Liver (tissue), 9 donors: ENCODE measurements around the gene CCDC9B. TPM values are rescaled to one million over a fixed set of nuclear protein-coding genes. Genes with fewer than 3 reads are reported as not detected.

Experiments used
- DNase-seq: peaks from one replicate; pipeline ENCODE4 v3.0.0-alpha.2; 2017; ENCODE audit warnings: low spot score
- H3K27ac ChIP-seq, 2 donors: one replicate each; pipeline ENCODE4 v1.7.0; 2013; ENCODE audit warnings: inconsistent platforms in 2 of 2, low read length in 2 of 2, control low read depth in 1 of 2, low read depth in 1 of 2, mild to moderate bottlenecking in 1 of 2
- H3K27me3 ChIP-seq, 4 donors: one replicate each; pipeline versions ENCODE4 v1.6.1 to v1.7.0; 2013; ENCODE audit warnings: low read length in 3 of 4, inconsistent platforms in 1 of 4, mild to moderate bottlenecking in 1 of 4, moderate library complexity in 1 of 4; ENCODE audit not compliant: control insufficient read depth in 4 of 4, insufficient read depth in 4 of 4
- H3K36me3 ChIP-seq, 4 donors: one replicate each; pipeline versions ENCODE4 v1.6.1 to v1.7.0; 2013; ENCODE audit warnings: low read length in 3 of 4, mild to moderate bottlenecking in 3 of 4, low read depth in 1 of 4, moderate library complexity in 1 of 4; ENCODE audit not compliant: control insufficient read depth in 4 of 4, insufficient read depth in 3 of 4
- H3K4me1 ChIP-seq, 4 donors: one replicate each; pipeline versions ENCODE4 v1.6.1 to v1.7.0; 2013; ENCODE audit warnings: low read length in 3 of 4, mild to moderate bottlenecking in 3 of 4, moderate library complexity in 1 of 4; ENCODE audit not compliant: control insufficient read depth in 4 of 4, insufficient read depth in 4 of 4
- H3K4me3 ChIP-seq, 3 donors: one replicate each; pipeline versions ENCODE4 v1.6.1 to v1.7.0; 2013; ENCODE audit warnings: low read length in 3 of 3, control low read depth in 1 of 3, low read depth in 1 of 3, mild to moderate bottlenecking in 1 of 3
- H3K9ac ChIP-seq, 2 donors: one replicate each; pipeline ENCODE4 v1.7.0; 2013; ENCODE audit warnings: low read length in 2 of 2, mild to moderate bottlenecking in 2 of 2, moderate library complexity in 2 of 2, control low read depth in 1 of 2, low read depth in 1 of 2
- H3K9me3 ChIP-seq, 4 donors: one replicate each; pipeline versions ENCODE4 v1.6.1 to v1.7.0; 2013; ENCODE audit warnings: low read length in 3 of 4; ENCODE audit not compliant: control insufficient read depth in 4 of 4
- EGR1 ChIP-seq, 2 donors: IDR thresholded peaks; 2 replicates each; pipeline ENCODE4 v1.6.1; 2016 to 2018; ENCODE audit warnings: antibody characterized with exemption in 2 of 2, low read depth in 2 of 2
- FOXA1 ChIP-seq: IDR thresholded peaks from 2 replicates; pipeline ENCODE4 v1.6.1; 2016; ENCODE audit warnings: antibody characterized with exemption
- FOXA2 ChIP-seq: IDR thresholded peaks from 2 replicates; pipeline ENCODE4 v1.6.1; 2016; ENCODE audit warnings: antibody characterized with exemption
- GABPA ChIP-seq, 2 donors: IDR thresholded peaks in 1 of 2; conservative IDR thresholded peaks in 1 of 2; 2 replicates each; pipeline ENCODE4 v1.6.1; 2016; ENCODE audit warnings: antibody characterized with exemption in 2 of 2, mild to moderate bottlenecking in 1 of 2, moderate library complexity in 1 of 2
- HNF4A ChIP-seq, 2 donors: conservative IDR thresholded peaks; 2 replicates each; pipeline ENCODE4 v1.6.1; 2016; ENCODE audit warnings: antibody characterized with exemption in 2 of 2, mild to moderate bottlenecking in 2 of 2
- HNF4G ChIP-seq: IDR thresholded peaks from 2 replicates; pipeline ENCODE4 v1.6.1; 2016; ENCODE audit warnings: antibody characterized with exemption
- JUND ChIP-seq, 2 donors: IDR thresholded peaks; 2 replicates each; pipeline ENCODE4 v1.6.1; 2016; ENCODE audit warnings: antibody characterized with exemption in 2 of 2
- NR2F2 ChIP-seq: IDR thresholded peaks from 2 replicates; pipeline ENCODE4 v1.6.1; 2016; ENCODE audit warnings: antibody characterized with exemption
- RAD21 ChIP-seq, 2 donors: IDR thresholded peaks; 2 replicates each; pipeline ENCODE4 v1.6.1; 2016; ENCODE audit warnings: antibody characterized with exemption in 2 of 2, mild to moderate bottlenecking in 2 of 2
- RXRA ChIP-seq, 2 donors: IDR thresholded peaks; 2 replicates each; pipeline ENCODE4 v1.6.1; 2017 to 2018; ENCODE audit warnings: antibody characterized with exemption in 2 of 2, mild to moderate bottlenecking in 1 of 2
- SP1 ChIP-seq: IDR thresholded peaks from 2 replicates; pipeline ENCODE4 v1.6.1; 2018; ENCODE audit warnings: antibody characterized with exemption, mild to moderate bottlenecking
- TAF1 ChIP-seq: conservative IDR thresholded peaks from 2 replicates; pipeline ENCODE4 v1.6.1; 2016; ENCODE audit warnings: antibody characterized with exemption, mild to moderate bottlenecking
- YY1 ChIP-seq: IDR thresholded peaks from 2 replicates; pipeline ENCODE4 v1.6.1; 2016; ENCODE audit warnings: antibody characterized with exemption, mild to moderate bottlenecking
- whole genome bisulfite sequencing: extraction: QIAGEN DNeasy Blood & Tissue Kit; methylation state at CpG from one replicate; pipeline ENCODE4 v1.1.7; 2013; 5-methylcytosine and 5-hydroxymethylcytosine counted together
- polyA plus RNA-seq, 2 donors: library from polyadenylated mRNA; stranded (reverse) in 1 of 2; unstranded in 1 of 2; fragments of 200-250 nt in 1 of 2; fragments of >200 nt in 1 of 2; fragmentation: Nextera tagmentation in 1 of 2; extraction: Ambion mirVana in 1 of 2; gene quantifications; one replicate each; pipeline versions ENCODE4 v1.2.1 to v1.2.3, GENCODE V29; 2013 to 2015
- total RNA-seq, 2 donors: library from RNA; depleted of rRNA; stranded (reverse); fragments of >200 nt; gene quantifications; one replicate each; pipeline ENCODE4 v1.2.3, GENCODE V29; 2014
- TF ChIP-seq, protein P1 (sequence below): fragments of 150-350 bp; IDR thresholded peaks from 2 replicates; pipeline ENCODE4 v1.5.1; 2017; ENCODE audit warnings: improper control_type of control experiment, low read depth, low read length; ENCODE audit not compliant: missing input control
- TF ChIP-seq, protein P2 (sequence below): IDR thresholded peaks from 2 replicates; pipeline ENCODE4 v1.6.1; 2016; ENCODE audit warnings: antibody characterized with exemption
- TF ChIP-seq, protein P3 (sequence below): IDR thresholded peaks from 2 replicates; pipeline ENCODE4 v1.6.1; 2016; ENCODE audit warnings: antibody characterized with exemption
- TF ChIP-seq, protein P4 (sequence below): IDR thresholded peaks from 2 replicates; pipeline ENCODE4 v1.6.1; 2016; ENCODE audit warnings: antibody characterized with exemption
- TF ChIP-seq, protein P5 (sequence below): IDR thresholded peaks from 2 replicates; pipeline ENCODE4 v1.6.1; 2016; ENCODE audit warnings: antibody characterized with exemption, mild to moderate bottlenecking
- donor health status: healthy.
- donor health status: healthy.
- donor health status: healthy.
- donor health status: healthy.
- donor health status: healthy.

Gene CCDC9B
- total and polyA plus RNA-seq, 4 donors: 0.43 to 4.4 (median 0.73) TPM

DNA sequence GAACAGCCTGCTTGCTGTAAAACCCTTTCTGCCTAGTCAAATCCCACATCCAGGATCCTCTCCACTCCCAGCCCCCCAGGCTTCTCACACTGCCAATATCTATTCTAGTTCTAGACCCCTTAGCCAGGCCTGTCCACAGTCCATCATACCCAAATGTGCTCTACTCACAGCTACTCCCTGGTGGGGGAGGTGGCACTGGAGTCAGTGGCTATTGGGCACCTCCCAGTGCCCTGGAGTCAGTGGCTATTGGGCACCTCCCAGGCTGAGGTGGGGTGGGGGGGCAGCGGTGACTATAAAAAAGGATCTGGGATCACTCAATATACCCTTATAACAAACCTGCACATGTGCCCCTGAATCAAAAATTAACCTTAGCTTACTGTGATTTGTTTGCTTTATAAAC, 16.5 kb upstream of the CCDC9B start:
- Histone ChIP-seq H3K9me3 (no peaks in the 10 kb centered on the region), H3K4me3 (no peak overlapping the region), H3K36me3 (no peaks in the 10 kb centered on the region), H3K9ac (no peak overlapping the region), H3K27me3 (no peaks in the 10 kb centered on the region), H3K27ac (no peak overlapping the region), H3K4me1 (peaks cover 9 to 31% (median 24%) of the 10 kb centered on the region in 4 donors)
- no peak for DNase-seq
- TF ChIP-seq HNF4A (conservative IDR thresholded peaks at IDR 0.05) (no peak), RAD21 (IDR thresholded peaks at IDR 0.05) (no peak), FOXA2 (no peak), RXRA (IDR thresholded peaks at IDR 0.05) (no peak), HNF4G (no peak), FOXA1 (no peak), SP1 (no peak), EGR1 (IDR thresholded peaks at IDR 0.05; ENCODE audit: low read depth in 2 of 2) (no peak), TAF1 (no peak), GABPA (IDR thresholded peaks at IDR 0.05 in 1 of 2, conservative IDR thresholded peaks at IDR 0.05 in 1 of 2) (no peak), YY1 (no peak), JUND (IDR thresholded peaks at IDR 0.05) (no peak), NR2F2 (no peak)
- TF ChIP-seq, protein P1, sequence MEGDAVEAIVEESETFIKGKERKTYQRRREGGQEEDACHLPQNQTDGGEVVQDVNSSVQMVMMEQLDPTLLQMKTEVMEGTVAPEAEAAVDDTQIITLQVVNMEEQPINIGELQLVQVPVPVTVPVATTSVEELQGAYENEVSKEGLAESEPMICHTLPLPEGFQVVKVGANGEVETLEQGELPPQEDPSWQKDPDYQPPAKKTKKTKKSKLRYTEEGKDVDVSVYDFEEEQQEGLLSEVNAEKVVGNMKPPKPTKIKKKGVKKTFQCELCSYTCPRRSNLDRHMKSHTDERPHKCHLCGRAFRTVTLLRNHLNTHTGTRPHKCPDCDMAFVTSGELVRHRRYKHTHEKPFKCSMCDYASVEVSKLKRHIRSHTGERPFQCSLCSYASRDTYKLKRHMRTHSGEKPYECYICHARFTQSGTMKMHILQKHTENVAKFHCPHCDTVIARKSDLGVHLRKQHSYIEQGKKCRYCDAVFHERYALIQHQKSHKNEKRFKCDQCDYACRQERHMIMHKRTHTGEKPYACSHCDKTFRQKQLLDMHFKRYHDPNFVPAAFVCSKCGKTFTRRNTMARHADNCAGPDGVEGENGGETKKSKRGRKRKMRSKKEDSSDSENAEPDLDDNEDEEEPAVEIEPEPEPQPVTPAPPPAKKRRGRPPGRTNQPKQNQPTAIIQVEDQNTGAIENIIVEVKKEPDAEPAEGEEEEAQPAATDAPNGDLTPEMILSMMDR: no peak
- TF ChIP-seq, protein P2, sequence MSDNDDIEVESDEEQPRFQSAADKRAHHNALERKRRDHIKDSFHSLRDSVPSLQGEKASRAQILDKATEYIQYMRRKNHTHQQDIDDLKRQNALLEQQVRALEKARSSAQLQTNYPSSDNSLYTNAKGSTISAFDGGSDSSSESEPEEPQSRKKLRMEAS: no peak
- TF ChIP-seq, protein P3, sequence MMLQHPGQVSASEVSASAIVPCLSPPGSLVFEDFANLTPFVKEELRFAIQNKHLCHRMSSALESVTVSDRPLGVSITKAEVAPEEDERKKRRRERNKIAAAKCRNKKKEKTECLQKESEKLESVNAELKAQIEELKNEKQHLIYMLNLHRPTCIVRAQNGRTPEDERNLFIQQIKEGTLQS: no peak
- TF ChIP-seq, protein P4, sequence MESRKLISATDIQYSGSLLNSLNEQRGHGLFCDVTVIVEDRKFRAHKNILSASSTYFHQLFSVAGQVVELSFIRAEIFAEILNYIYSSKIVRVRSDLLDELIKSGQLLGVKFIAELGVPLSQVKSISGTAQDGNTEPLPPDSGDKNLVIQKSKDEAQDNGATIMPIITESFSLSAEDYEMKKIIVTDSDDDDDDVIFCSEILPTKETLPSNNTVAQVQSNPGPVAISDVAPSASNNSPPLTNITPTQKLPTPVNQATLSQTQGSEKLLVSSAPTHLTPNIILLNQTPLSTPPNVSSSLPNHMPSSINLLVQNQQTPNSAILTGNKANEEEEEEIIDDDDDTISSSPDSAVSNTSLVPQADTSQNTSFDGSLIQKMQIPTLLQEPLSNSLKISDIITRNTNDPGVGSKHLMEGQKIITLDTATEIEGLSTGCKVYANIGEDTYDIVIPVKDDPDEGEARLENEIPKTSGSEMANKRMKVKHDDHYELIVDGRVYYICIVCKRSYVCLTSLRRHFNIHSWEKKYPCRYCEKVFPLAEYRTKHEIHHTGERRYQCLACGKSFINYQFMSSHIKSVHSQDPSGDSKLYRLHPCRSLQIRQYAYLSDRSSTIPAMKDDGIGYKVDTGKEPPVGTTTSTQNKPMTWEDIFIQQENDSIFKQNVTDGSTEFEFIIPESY: no peak
- TF ChIP-seq, protein P5, sequence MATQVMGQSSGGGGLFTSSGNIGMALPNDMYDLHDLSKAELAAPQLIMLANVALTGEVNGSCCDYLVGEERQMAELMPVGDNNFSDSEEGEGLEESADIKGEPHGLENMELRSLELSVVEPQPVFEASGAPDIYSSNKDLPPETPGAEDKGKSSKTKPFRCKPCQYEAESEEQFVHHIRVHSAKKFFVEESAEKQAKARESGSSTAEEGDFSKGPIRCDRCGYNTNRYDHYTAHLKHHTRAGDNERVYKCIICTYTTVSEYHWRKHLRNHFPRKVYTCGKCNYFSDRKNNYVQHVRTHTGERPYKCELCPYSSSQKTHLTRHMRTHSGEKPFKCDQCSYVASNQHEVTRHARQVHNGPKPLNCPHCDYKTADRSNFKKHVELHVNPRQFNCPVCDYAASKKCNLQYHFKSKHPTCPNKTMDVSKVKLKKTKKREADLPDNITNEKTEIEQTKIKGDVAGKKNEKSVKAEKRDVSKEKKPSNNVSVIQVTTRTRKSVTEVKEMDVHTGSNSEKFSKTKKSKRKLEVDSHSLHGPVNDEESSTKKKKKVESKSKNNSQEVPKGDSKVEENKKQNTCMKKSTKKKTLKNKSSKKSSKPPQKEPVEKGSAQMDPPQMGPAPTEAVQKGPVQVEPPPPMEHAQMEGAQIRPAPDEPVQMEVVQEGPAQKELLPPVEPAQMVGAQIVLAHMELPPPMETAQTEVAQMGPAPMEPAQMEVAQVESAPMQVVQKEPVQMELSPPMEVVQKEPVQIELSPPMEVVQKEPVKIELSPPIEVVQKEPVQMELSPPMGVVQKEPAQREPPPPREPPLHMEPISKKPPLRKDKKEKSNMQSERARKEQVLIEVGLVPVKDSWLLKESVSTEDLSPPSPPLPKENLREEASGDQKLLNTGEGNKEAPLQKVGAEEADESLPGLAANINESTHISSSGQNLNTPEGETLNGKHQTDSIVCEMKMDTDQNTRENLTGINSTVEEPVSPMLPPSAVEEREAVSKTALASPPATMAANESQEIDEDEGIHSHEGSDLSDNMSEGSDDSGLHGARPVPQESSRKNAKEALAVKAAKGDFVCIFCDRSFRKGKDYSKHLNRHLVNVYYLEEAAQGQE: no peak
- 67% methylated on average over 1 of the region's 1 CpG for WGBS
